CD4-positive, alpha-beta T cell treated with Interleukin-6 for 4 hours (primary cell): ENCODE measurements around the gene KCNN1.
"Not testable (repeated sequence)": the region's sequence is repeated elsewhere in the genome, so short reads cannot be mapped to it uniquely, and the experiment has no call there.

ENCODE experiments used
- DNase-seq: peaks from one replicate; pipeline ENCODE4 v3.0.0-alpha.2; 2020; ENCODE audit warnings: mixed read lengths

KCNN1 gene

GRCh38 chr19:17969096-17969792 lies 2.3 kb downstream of the KCNN1 start:
- no peak for DNase-seq

- DNase-seq, result no peak
Observed at GRCh38 chr19:17972230-17972629, 5.3 kb downstream of the KCNN1 start.

- no peak for DNase-seq
Observed at GRCh38 chr19:17973759-17974158, 6.9 kb downstream of the KCNN1 start.

- DNase-seq, result no peak
Observed at GRCh38 chr19:17974551-17974950, 7.6 kb downstream of the KCNN1 start.

- no peak for DNase-seq
Observed at GRCh38 chr19:17975032-17975431, 8.1 kb downstream of the KCNN1 start.

- no peak for DNase-seq
Observed at GRCh38 chr19:17977021-17977420, 10.1 kb downstream of the KCNN1 start.

GRCh38 chr19:17977488-17977887 lies 10.6 kb downstream of the KCNN1 start:
- no peak for DNase-seq

- DNase-seq, result no peak
Observed at GRCh38 chr19:17981611-17982010, 14.7 kb downstream of the KCNN1 start.

GRCh38 chr19:17982430-17982829 lies 15.5 kb downstream of the KCNN1 start:
- DNase-seq, result no peak

GRCh38 chr19:17985037-17985818 lies 18.3 kb downstream of the KCNN1 start:
- no peak for DNase-seq

GRCh38 chr19:17986569-17986968 lies 19.7 kb downstream of the KCNN1 start:
- not testable (repeated sequence) for DNase-seq

GRCh38 chr19:17988161-17988560 lies 21.3 kb downstream of the KCNN1 start:
- DNase-seq, result no peak

GRCh38 chr19:17989425-17990094 lies 22.7 kb downstream of the KCNN1 start:
- DNase-seq, result no peak

GRCh38 chr19:17993076-17993813 lies 26.3 kb downstream of the KCNN1 start:
- DNase-seq, result no peak

GRCh38 chr19:17996826-17997316 lies 30.0 kb downstream of the KCNN1 start:
- DNase-seq, result peak; percentile 90

- no peak for DNase-seq
Observed at GRCh38 chr19:17997969-17998826, 31.3 kb downstream of the KCNN1 start.

- DNase-seq, result no peak
Observed at GRCh38 chr19:17998827-17999150, 31.9 kb downstream of the KCNN1 start.

- no peak for DNase-seq
Observed at GRCh38 chr19:17999684-18000479, 33.0 kb downstream of the KCNN1 start.

- no peak for DNase-seq
Observed at GRCh38 chr19:18000480-18000914, 33.6 kb downstream of the KCNN1 start.

- peak; percentile 96 for DNase-seq
Observed at GRCh38 chr19:18000915-18001776, 34.2 kb downstream of the KCNN1 start.
